H1 (cell line): ENCODE results near the gene KRTAP20-3. TPM values are rescaled to one million over a fixed set of nuclear protein-coding genes. Genes with fewer than 3 reads are reported as not detected.

ENCODE experiments used
- CEBPB ChIP-seq: IDR thresholded peaks from 2 replicates; pipeline ENCODE4 v1.6.1; 2012; ENCODE audit warnings: low read depth, low read length
- KDM5A ChIP-seq: fragments of 200-600 bp; IDR thresholded peaks from 2 replicates; pipeline ENCODE4 v1.7.1; 2012; ENCODE audit warnings: mild to moderate bottlenecking, low read length, inconsistent platforms, mixed read lengths
- POLR2AphosphoS5 ChIP-seq: IDR thresholded peaks from 2 replicates; pipeline ENCODE4 v1.6.1; 2011; ENCODE audit warnings: low read depth, low read length
- polyA plus RNA-seq, 7 experiments: library from polyadenylated mRNA; depleted of rRNA in 3 of 7; stranded (reverse) in 5 of 7; unstranded in 2 of 7; fragments of >200 nt in 5 of 7; fragments of 200-250 nt in 2 of 7; gene quantifications; 1 replicate in 5 of 7; 2 replicates in 1 of 7; 4 replicates in 1 of 7; pipeline versions ENCODE4 v1.2.1 to v1.2.3, GENCODE V29; 2011 to 2013; ENCODE audit warnings: missing spikeins in 2 of 7, mixed read lengths in 2 of 7
- total RNA-seq: library from RNA; stranded (reverse); fragmentation: NEBNext Ultra II Directional; extraction: Animal tissue kit (Norgen Biotek cat#: 25700); gene quantifications from 2 replicates; pipeline ENCODE4 v1.2.1, GENCODE V29; 2021

The KRTAP20-3 gene
- total and polyA plus RNA-seq, 2 of the 8 experiments (the other 6 are each of a cell fraction or from before 2014, with no cell fraction given), result not detected

- TF ChIP-seq POLR2AphosphoS5 (no peak), KDM5A (no peak), CEBPB (no peak)
These were observed 22.6 kb upstream of the KRTAP20-3 start (continued) for GRCh38 chr21:30620080-30620479.
